NCI-H2227 (cell line): Measurements from ENCODE around the gene HECW1.

ENCODE experiments used
- DNase-seq: peaks from one replicate; lab custom pipeline; 2025; ENCODE audit not compliant: unreplicated experiment; lab: John Stamatoyannopoulos, UW

The HECW1 gene

GRCh38 chr7:43405948-43406347, 293.5 kb downstream of the HECW1 start:
- no peak for DNase-seq

- no peak for DNase-seq
Observed at GRCh38 chr7:43406961-43407360, 294.5 kb downstream of the HECW1 start.

DNA sequence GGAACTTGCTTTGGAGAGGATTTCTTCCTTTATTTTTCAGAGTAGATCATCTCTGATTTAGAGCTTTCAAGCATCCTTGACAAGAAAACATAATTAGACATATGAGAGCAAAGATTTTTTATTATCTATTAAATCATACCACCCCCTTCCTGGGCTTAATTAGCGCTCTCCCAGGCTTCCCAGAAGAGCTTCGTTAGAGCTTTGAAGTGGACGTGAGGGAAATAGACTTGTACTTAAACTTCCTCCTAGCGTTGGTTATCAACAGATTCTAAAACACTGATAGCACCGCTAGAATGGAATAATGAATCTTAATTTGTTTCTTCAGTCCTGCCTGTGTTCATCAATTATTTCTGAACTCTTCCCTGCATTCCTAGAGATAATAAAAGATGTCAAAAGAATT, 296.5 kb downstream of the HECW1 start:
- DNase-seq, result no peak

DNA sequence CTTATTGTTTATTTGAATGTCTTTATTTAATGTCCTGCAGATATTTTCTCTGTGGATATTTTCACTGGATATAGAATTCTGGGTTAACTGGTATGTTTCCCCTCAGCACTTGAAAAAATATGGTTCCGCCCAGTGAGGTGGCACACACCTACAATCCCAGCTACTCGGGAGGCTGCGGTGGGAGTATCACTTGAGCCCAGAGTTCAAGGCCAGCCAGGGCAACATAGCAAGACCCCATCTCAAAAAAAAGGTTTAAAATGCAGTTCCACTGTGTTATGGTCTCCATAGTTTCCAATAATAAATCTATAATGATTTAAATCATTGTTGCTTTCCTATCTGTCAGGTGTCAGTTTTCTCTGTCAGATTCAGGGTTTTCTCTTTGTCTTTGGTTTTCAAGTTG, 305.0 kb downstream of the HECW1 start:
- no peak for DNase-seq

DNA sequence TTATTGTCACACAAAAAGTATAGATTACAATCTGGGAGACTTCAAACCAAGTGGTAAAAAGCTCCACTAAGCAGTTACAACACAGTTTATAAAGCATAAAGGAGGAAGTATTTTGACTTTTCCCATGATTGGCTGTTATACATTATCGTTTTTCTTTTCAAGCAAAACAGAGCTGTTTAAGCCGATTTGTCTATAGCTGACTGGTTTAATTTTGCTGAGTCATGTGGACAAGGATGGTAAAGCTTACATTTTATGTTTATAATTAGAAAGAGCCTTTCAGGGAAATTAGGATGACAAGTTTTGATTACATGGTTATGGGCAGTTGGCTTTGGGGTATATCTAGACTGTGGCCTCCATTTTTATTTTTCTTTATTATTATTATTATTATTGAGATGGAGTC, 318.0 kb downstream of the HECW1 start:
- DNase-seq, result no peak

- DNase-seq, result no peak
Observed at GRCh38 chr7:43431020-43431595, 318.7 kb downstream of the HECW1 start.

GRCh38 chr7:43433639-43434038, 321.2 kb downstream of the HECW1 start:
- DNase-seq, result no peak

DNA sequence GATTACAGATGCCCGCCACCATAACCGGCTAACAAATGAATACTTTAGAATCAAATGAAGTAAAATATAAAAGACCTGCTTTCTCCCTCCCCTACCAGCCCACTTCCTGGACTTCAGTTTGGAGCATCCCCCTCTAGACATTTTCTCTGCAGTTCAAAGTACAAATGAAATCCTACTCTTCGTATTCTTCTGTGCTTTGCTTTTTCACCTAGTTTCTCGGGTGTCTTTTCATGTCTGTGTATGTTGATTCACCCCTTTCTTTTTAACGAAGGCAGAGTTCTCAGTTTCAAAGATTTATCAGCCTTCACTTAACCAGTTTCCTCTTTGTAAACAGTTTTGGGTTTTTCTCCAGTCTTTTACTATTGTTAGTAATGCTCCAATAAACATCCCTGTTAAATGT, 324.6 kb downstream of the HECW1 start:
- DNase-seq, result no peak

DNA sequence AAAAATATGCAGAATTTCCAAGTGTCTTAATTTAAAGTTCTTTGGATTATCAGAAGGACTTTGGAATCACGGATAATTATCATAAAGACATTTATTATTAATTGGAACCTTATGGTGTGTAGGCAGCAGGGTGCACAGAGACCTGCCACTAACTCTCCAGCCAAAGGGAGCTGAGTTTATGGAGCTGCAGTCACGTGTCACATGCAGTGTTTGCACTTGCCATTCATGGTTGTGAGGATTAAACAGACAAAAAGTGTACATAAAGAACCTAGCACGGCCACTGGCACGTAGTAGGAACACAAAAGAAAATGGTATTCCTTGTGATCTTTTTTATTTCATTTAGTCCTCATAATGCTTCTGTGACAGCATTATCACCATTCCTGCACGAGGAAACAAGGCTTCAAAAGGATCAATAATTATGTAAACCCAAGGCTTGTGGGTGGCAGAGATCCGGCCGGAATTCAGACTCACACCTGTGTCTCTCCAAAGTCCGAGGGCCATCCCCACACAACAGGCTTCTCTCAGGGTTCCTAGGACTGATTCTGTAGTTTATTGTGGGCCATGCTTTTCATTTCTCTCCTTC, 326.5 kb downstream of the HECW1 start:
- no peak for DNase-seq

GRCh38 chr7:43439631-43440401, 327.4 kb downstream of the HECW1 start:
- peak; percentile 5 for DNase-seq

DNA sequence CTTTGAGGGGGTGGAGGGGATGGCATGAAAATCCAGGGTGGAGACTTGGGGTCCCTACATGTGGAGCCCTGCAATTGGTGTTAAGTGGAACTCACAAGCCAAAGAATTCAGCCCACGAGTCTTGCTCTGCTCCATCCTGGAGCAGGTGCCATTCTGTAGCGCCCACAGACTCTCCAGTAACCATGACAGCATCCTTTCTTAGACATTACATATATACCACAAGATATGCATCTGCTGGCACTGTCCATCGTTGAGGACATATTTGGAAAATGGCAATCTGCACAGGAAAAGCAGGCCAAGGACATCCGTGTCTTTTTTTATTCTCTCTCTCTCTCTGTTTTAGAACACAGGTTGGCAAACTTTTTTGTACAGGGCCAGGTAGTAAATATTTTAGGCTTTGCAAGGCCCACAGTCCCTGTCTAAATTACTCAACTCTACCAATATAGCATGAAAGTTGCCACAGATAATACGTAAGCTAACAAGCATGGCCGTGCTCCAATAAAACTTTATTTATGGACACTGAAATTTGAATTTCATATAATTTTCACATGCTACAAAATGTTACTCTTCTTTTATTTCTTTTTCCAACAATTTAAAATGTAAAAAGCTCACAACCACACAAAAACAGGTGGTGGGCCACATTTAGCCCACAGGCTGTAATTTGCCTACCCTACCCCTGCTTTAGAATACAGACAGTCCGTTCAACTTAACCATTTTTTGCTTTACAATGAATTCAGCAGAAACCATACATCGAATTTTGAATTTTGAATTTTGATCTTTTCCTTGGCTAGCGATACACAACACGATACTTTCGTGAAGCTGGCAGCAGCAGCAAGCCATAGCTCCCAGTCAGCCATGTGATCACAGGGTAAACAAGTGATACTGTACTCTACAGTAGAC, 329.0 kb downstream of the HECW1 start:
- no peak for DNase-seq

DNA sequence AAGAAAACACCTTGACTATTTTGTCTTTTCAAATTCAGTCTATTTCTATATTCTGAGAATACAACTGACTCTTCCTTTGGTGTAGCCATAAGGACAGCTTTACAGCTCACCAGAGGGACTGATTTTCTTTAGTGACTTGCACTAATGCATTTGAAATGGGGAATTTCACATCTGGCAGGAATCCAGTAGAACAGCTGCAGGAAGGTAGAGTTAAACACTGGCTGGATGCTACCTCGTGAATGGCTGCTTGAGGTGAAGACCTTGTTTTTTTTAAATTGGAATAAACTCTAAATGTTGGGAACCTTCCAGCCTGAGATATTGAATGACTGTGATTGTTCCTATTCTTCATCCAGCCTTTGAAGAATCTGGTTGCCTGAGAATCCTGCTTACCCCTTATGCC, 330.9 kb downstream of the HECW1 start:
- no peak for DNase-seq

DNA sequence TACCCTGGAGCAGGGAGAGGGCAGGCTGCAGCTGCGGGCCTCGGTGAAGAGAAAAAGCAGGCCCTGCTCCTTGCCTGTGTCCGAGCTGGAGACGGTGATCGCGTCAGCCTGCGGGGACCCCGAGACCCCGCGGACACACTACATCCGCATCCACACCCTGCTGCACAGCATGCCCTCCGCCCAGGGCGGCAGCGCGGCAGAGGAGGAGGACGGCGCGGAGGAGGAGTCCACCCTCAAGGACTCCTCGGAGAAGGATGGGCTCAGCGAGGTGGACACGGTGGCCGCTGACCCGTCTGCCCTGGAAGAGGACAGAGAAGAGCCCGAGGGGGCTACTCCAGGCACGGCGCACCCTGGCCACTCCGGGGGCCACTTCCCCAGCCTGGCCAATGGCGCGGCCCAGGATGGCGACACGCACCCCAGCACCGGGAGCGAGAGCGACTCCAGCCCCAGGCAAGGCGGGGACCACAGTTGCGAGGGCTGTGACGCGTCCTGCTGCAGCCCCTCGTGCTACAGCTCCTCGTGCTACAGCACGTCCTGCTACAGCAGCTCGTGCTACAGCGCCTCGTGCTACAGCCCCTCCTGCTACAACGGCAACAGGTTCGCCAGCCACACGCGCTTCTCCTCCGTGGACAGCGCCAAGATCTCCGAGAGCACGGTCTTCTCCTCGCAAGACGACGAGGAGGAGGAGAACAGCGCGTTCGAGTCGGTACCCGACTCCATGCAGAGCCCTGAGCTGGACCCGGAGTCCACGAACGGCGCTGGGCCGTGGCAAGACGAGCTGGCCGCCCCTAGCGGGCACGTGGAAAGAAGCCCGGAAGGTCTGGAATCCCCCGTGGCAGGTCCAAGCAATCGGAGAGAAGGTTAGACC, 332.5 kb downstream of the HECW1 start:
- DNase-seq, result no peak

GRCh38 chr7:43449577-43449976, 337.1 kb downstream of the HECW1 start:
- DNase-seq, result no peak

DNA sequence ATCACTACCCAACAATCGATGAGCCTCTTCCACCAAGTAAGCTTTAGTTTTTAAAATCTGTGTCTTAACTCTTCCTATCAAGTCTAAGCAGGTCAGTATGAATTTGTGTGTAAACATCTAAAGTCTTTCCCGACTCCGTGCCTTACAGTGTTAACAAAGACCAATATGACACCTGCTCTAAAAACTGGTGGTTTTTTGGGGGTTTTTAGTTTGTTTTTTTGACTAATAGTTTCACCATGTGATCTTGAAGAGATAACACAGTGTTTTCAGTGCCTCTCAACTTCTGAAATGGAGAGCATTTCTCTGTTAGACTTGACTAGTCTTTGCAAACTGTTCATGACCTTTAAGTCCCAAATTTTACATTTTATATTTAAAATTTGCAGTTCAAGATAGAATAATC, 338.4 kb downstream of the HECW1 start:
- DNase-seq, result no peak

DNA sequence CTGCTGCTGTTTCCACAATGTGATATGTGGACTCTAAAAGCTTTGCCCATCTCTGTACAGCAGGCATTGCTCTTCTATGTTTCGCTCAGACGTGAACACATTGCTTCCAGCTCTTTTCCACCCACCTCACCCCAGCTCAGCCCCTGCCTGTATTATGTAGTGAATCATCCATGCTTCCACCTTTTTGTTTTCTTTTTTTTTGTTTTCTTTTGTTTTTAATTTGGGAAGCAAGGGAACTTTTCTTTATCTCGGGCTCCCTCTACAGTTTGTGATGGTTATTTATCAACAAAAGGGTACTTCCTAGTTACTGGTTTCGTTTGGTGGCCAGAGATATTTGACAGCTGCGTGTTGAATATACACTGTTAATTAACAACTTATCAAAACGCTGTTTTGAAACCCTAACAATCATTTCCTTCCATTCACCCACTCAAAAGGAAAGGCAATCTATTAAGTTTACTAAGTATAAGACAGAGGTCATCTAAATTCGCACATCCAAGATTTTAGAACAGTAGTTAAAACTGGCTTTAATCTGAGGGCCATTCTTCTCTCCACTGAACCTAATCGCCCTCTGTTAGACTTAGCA, 342.6 kb downstream of the HECW1 start:
- DNase-seq, result peak; percentile 44

DNA sequence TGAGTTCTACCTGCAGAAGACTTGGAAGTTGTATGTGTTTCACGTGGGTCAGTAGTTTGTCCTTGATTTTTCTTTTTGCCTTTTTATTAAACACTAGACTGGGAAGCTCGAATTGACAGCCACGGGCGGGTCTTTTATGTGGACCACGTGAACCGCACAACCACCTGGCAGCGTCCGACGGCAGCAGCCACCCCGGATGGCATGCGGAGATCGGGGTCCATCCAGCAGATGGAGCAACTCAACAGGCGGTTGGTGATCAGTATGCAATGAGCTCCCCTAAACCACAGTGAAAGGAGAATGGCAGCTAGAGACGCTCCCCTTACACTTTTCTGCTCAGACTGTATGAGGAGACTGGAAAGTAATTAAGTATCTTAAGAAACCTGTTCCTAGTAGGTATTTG, 343.8 kb downstream of the HECW1 start:
- DNase-seq, result no peak

GRCh38 chr7:43458330-43459018, 346.0 kb downstream of the HECW1 start:
- no peak for DNase-seq

GRCh38 chr7:43459019-43459337, 346.5 kb downstream of the HECW1 start:
- no peak for DNase-seq
